ENCODE data around the gene MARK2. TPM values are rescaled to one million over a fixed set of nuclear protein-coding genes. Genes with fewer than 3 reads are reported as not detected.
"Not testable (repeated sequence)": the region's sequence is repeated elsewhere in the genome, so short reads cannot be mapped to it uniquely, and the experiment has no call there.

MARK2 gene
- total RNA-seq (2014; rRNA removed; shearing (Covaris generic)), result 11.4 and 12.5 TPM in 2 replicates

GRCh38 chr11:63838678-63839507 is at the start of gene MARK2:
TSS of gene MARK2 (plus strand) at chr11:63839110. CDS start at chr11:63839507, 397 bp downstream.
- peak; percentile 96 for DNase-seq (ENCODE audit: low read depth)

GRCh38 chr11:63791495-63792167 is 47.3 kb upstream of the MARK2 start:
- no peak for DNase-seq (ENCODE audit: low read depth)

GRCh38 chr11:63793161-63793560 is 45.7 kb upstream of the MARK2 start:
- DNase-seq (ENCODE audit: low read depth), result no peak

- DNase-seq (ENCODE audit: low read depth), result no peak
These were observed 43.8 kb upstream of the MARK2 start for GRCh38 chr11:63795066-63795465.

- DNase-seq (ENCODE audit: low read depth), result no peak
These were observed 38.0 kb upstream of the MARK2 start for GRCh38 chr11:63800921-63801320.

- peak; percentile 68 for DNase-seq (ENCODE audit: low read depth)
These were observed 36.1 kb upstream of the MARK2 start for GRCh38 chr11:63802637-63803414.

- DNase-seq (ENCODE audit: low read depth), result no peak
These were observed 34.7 kb upstream of the MARK2 start for GRCh38 chr11:63804259-63804658.

GRCh38 chr11:63805844-63806415 is 33.0 kb upstream of the MARK2 start:
- no peak for DNase-seq (ENCODE audit: low read depth)

- DNase-seq (ENCODE audit: low read depth), result not testable (repeated sequence)
These were observed 28.5 kb upstream of the MARK2 start for GRCh38 chr11:63810383-63810782.

- DNase-seq (ENCODE audit: low read depth), result no peak
These were observed 27.4 kb upstream of the MARK2 start for GRCh38 chr11:63811522-63811921.

GRCh38 chr11:63813035-63813562 is 25.8 kb upstream of the MARK2 start, which contains the start of gene SPINDOC:
TSS of gene SPINDOC (plus strand) at chr11:63813456. CDS start at chr11:63813687, 231 bp downstream.
- peak; percentile 87 for DNase-seq (ENCODE audit: low read depth)

GRCh38 chr11:63813563-63814382 is 25.1 kb upstream of the MARK2 start:
- peak; percentile 49 for DNase-seq (ENCODE audit: low read depth)

GRCh38 chr11:63814383-63814736 is 24.6 kb upstream of the MARK2 start:
- DNase-seq (ENCODE audit: low read depth), result no peak

- no peak for DNase-seq (ENCODE audit: low read depth)
These were observed 22.7 kb upstream of the MARK2 start for GRCh38 chr11:63816166-63816565.

- no peak for DNase-seq (ENCODE audit: low read depth)
These were observed 22.2 kb upstream of the MARK2 start for GRCh38 chr11:63816732-63817131.

GRCh38 chr11:63817758-63818498 is 21.0 kb upstream of the MARK2 start:
- DNase-seq (ENCODE audit: low read depth), result no peak

- DNase-seq (ENCODE audit: low read depth), result no peak
These were observed 20.3 kb upstream of the MARK2 start for GRCh38 chr11:63818609-63819008.

GRCh38 chr11:63821411-63821810 is 17.5 kb upstream of the MARK2 start:
- DNase-seq (ENCODE audit: low read depth), result no peak

- no peak for DNase-seq (ENCODE audit: low read depth)
These were observed 12.3 kb upstream of the MARK2 start for GRCh38 chr11:63826471-63827190.
